KMS-11 (cell line): ENCODE measurements around the gene B3GALT4.

Experiments used
- H2AFZ ChIP-seq: fragments of 200-600 bp; sonication (generic); 2 replicates; pipeline ENCODE4 v1.6.1; 2016; ENCODE audit warnings: antibody characterized with exemption, mixed run types, low read depth
- H3K27ac ChIP-seq: fragments of 200-600 bp; sonication (generic); 2 replicates; pipeline ENCODE4 v1.6.1; 2016; ENCODE audit warnings: mild to moderate bottlenecking, mixed run types
- H3K27me3 ChIP-seq: fragments of 200-600 bp; sonication (generic); 2 replicates; pipeline ENCODE4 v1.6.1; 2017; ENCODE audit warnings: mild to moderate bottlenecking, low read depth, mixed run types, moderate library complexity; ENCODE audit not compliant: insufficient read depth
- H3K36me3 ChIP-seq: fragments of 200-600 bp; sonication (generic); 2 replicates; pipeline ENCODE4 v1.6.1; 2017; ENCODE audit warnings: mild to moderate bottlenecking, mixed run types; ENCODE audit not compliant: insufficient read depth
- H3K4me1 ChIP-seq: fragments of 200-600 bp; sonication (generic); 2 replicates; pipeline ENCODE4 v1.6.1; 2016; ENCODE audit warnings: mild to moderate bottlenecking, low read depth, mixed run types; ENCODE audit not compliant: poor library complexity, severe bottlenecking
- H3K4me2 ChIP-seq: fragments of 200-600 bp; sonication (generic); 2 replicates; pipeline ENCODE4 v1.7.0; 2016; ENCODE audit warnings: mild to moderate bottlenecking, mixed run types
- H3K4me3 ChIP-seq: fragments of 200-600 bp; sonication (generic); IDR thresholded peaks from 2 replicates; pipeline ENCODE4 v1.6.1; 2017; ENCODE audit warnings: low read depth, low read length, mixed read lengths; ENCODE audit not compliant: insufficient read depth
- H3K79me2 ChIP-seq: fragments of 200-600 bp; sonication (generic); 2 replicates; pipeline ENCODE4 v1.6.1; 2016; ENCODE audit warnings: low read depth, mixed run types; ENCODE audit not compliant: insufficient read depth
- H3K9ac ChIP-seq: fragments of 200-600 bp; sonication (generic); 2 replicates; pipeline ENCODE4 v1.6.1; 2016; ENCODE audit warnings: mild to moderate bottlenecking, mixed run types
- H4K20me1 ChIP-seq: fragments of 200-600 bp; sonication (generic); 2 replicates; pipeline ENCODE4 v1.6.1; 2016; ENCODE audit warnings: mild to moderate bottlenecking, mixed run types; ENCODE audit not compliant: insufficient read depth
- CTCF ChIP-seq: fragments of 200-600 bp; sonication (generic); conservative IDR thresholded peaks from 2 replicates; pipeline ENCODE4 v1.6.1; 2017; ENCODE audit warnings: low read depth, mild to moderate bottlenecking, antibody characterized with exemption, low read length, moderate library complexity, mixed read lengths

B3GALT4 gene

GRCh38 chr6:33248643-33248931, 28.3 kb upstream of the B3GALT4 start:
- H3K9ac ChIP-seq, result peak overlapping the region; percentile 83

GRCh38 chr6:33248932-33249731, 27.8 kb upstream of the B3GALT4 start:
- Histone ChIP-seq H3K27me3 (no peaks in the 10 kb centered on the region), H2AFZ (peak overlapping the region; percentile 97), H3K9ac (peak overlapping the region; percentile 83), H4K20me1 (no peaks in the 10 kb centered on the region), H3K4me2 (peak overlapping the region; percentile 100), H3K79me2 (no peaks in the 10 kb centered on the region), H3K4me3 (no peak overlapping the region), H3K36me3 (no peaks in the 10 kb centered on the region), H3K4me1 (peaks cover 9% of the 10 kb centered on the region), H3K27ac (peak overlapping the region; percentile 88)
- TF ChIP-seq CTCF, result no peak; the same call in 1 of the 2 replicates

More at GRCh38 chr6:33248643-33248931, 28.3 kb upstream of the B3GALT4 start:
- Histone ChIP-seq H4K20me1 (no peaks in the 10 kb centered on the region), H3K4me1 (peaks cover 9% of the 10 kb centered on the region), H3K36me3 (no peaks in the 10 kb centered on the region), H3K4me3 (no peak overlapping the region), H3K4me2 (peak overlapping the region; percentile 100), H3K79me2 (no peaks in the 10 kb centered on the region), H2AFZ (peak overlapping the region; percentile 97), H3K27ac (peak overlapping the region; percentile 88), H3K27me3 (no peaks in the 10 kb centered on the region)
- TF ChIP-seq CTCF, result peak; percentile 34

- H4K20me1 ChIP-seq, result no peaks in the 10 kb centered on the region
- peak overlapping the region; percentile 73 for H3K9ac ChIP-seq
- no peaks in the 10 kb centered on the region for H3K36me3 ChIP-seq
- H2AFZ ChIP-seq, result peak overlapping the region; percentile 44; the same call in 1 of the 2 replicates
- H3K79me2 ChIP-seq, result no peaks in the 10 kb centered on the region
- H3K27me3 ChIP-seq, result no peaks in the 10 kb centered on the region
- H3K27ac ChIP-seq, result peak overlapping the region; percentile 59
- peak overlapping the region; percentile 61 for H3K4me2 ChIP-seq
- TF ChIP-seq CTCF, result no peak
- H3K4me1 ChIP-seq, result peaks cover 9% of the 10 kb centered on the region
- no peak overlapping the region for H3K4me3 ChIP-seq
Measured at GRCh38 chr6:33249732-33250630, 26.9 kb upstream of the B3GALT4 start.

GRCh38 chr6:33250731-33251130, 26.2 kb upstream of the B3GALT4 start:
- Histone ChIP-seq H4K20me1 (no peaks in the 10 kb centered on the region), H3K27ac (no peak overlapping the region), H3K9ac (no peak overlapping the region), H3K27me3 (no peaks in the 10 kb centered on the region), H3K36me3 (no peaks in the 10 kb centered on the region), H2AFZ (no peak overlapping the region), H3K4me3 (no peak overlapping the region), H3K4me1 (peaks cover 9% of the 10 kb centered on the region), H3K4me2 (peak overlapping the region; percentile 61; the same call in 1 of the 2 replicates), H3K79me2 (no peaks in the 10 kb centered on the region)
- no peak for TF ChIP-seq CTCF
